Stimulated activated CD8-positive, alpha-beta memory T cell treated with anti-CD3 and anti-CD28 coated beads, Interleukin-7, amount 100 ng/mL, for 24 hours (primary cell): ENCODE measurements around the gene CEP72.
"Not testable (repeated sequence)": the region's sequence is repeated elsewhere in the genome, so short reads cannot be mapped to it uniquely, and the experiment has no call there.

Source experiments
- DNase-seq: peaks from one replicate; pipeline ENCODE4 v3.0.0-alpha.2; 2020; ENCODE audit warnings: low read depth

CEP72 gene

GRCh38 chr5:672329-673160 lies 60.4 kb downstream of the CEP72 start:
- no peak for DNase-seq

- DNase-seq, result no peak
Observed at GRCh38 chr5:673161-673830, 61.2 kb downstream of the CEP72 start.

- DNase-seq, result no peak
Observed at GRCh38 chr5:673831-674629, 61.9 kb downstream of the CEP72 start.

GRCh38 chr5:674630-675011 lies 62.5 kb downstream of the CEP72 start:
- no peak for DNase-seq

- DNase-seq, result no peak
Observed at GRCh38 chr5:675111-675870, 63.2 kb downstream of the CEP72 start.

- DNase-seq, result no peak
Observed at GRCh38 chr5:675871-676698, 63.9 kb downstream of the CEP72 start.

- no peak for DNase-seq
Observed at GRCh38 chr5:676699-677076, 64.5 kb downstream of the CEP72 start.

GRCh38 chr5:677131-678101 lies 65.3 kb downstream of the CEP72 start:
- no peak for DNase-seq

GRCh38 chr5:678521-678920 lies 66.4 kb downstream of the CEP72 start:
- DNase-seq, result not testable (repeated sequence)

- DNase-seq, result not testable (repeated sequence)
Observed at GRCh38 chr5:679166-679895, 67.2 kb downstream of the CEP72 start.

GRCh38 chr5:680118-680795 lies 68.1 kb downstream of the CEP72 start:
- not testable (repeated sequence) for DNase-seq

GRCh38 chr5:680836-681235 lies 68.7 kb downstream of the CEP72 start:
- not testable (repeated sequence) for DNase-seq

GRCh38 chr5:681317-682191 lies 69.4 kb downstream of the CEP72 start:
- not testable (repeated sequence) for DNase-seq

- not testable (repeated sequence) for DNase-seq
Observed at GRCh38 chr5:682216-682615, 70.1 kb downstream of the CEP72 start.

- not testable (repeated sequence) for DNase-seq
Observed at GRCh38 chr5:682651-683358, 70.7 kb downstream of the CEP72 start.

- no peak for DNase-seq
Observed at GRCh38 chr5:683551-684481, 71.7 kb downstream of the CEP72 start.
